SK-N-SH (cell line): ENCODE results near the gene TM2D3. TPM values are rescaled to one million over a fixed set of nuclear protein-coding genes. Genes with fewer than 3 reads are reported as not detected.

Experiments
- CTCF ChIA-PET: fragments of 300-600, 350-600 bp; formaldehyde crosslinking; extraction: SDS; loops from one replicate; lab custom pipeline; 2021; lab: Yijun Ruan, JAX
- POLR2A ChIA-PET: fragments of 350-600 bp; sonication (Branson Sonifier 250); formaldehyde crosslinking; extraction: SDS; loops from one replicate; lab custom pipeline; 2020; ENCODE audit warnings: antibody characterized with exemption, inconsistent platforms; lab: Yijun Ruan, JAX
- DNase-seq: peaks from one replicate; pipeline ENCODE4 v3.0.0; 2012
- H2AFZ ChIP-seq: fragments of 200-600 bp; sonication (generic); 2 replicates; pipeline ENCODE4 v1.8.1; 2016; ENCODE audit warnings: antibody characterized with exemption, mild to moderate bottlenecking, low read depth
- H3F3A ChIP-seq: fragments of 200-600 bp; sonication (generic); replicated peaks from 2 replicates; pipeline ENCODE3; 2016; ENCODE audit warnings: antibody characterized with exemption, mild to moderate bottlenecking; ENCODE audit not compliant: insufficient read depth
- H3K27ac ChIP-seq, 2 experiments: fragments of 200-500 bp in 1 of 2; fragments of 200-600 bp in 1 of 2; sonication (Bioruptor generic) in 1 of 2; sonication (generic), shearing (Covaris generic) in 1 of 2; 2 replicates each; pipeline versions ENCODE4 v1.5.1 to v1.6.1; 2014 to 2016; ENCODE audit warnings: low read depth in 2 of 2, inconsistent platforms in 1 of 2, low read length in 1 of 2, mild to moderate bottlenecking in 1 of 2, mixed read lengths in 1 of 2
- H3K27me3 ChIP-seq: fragments of 200-600 bp; sonication (generic), shearing (Covaris generic); 2 replicates; pipeline ENCODE4 v1.6.1; 2016; ENCODE audit warnings: mixed run types; ENCODE audit not compliant: insufficient read depth
- H3K36me3 ChIP-seq, 2 experiments: fragments of 200-500 bp in 1 of 2; fragments of 200-600 bp in 1 of 2; sonication (Bioruptor generic) in 1 of 2; sonication (generic) in 1 of 2; replicated peaks in 1 of 2; 2 replicates each; pipeline versions ENCODE3 to v1.5.1; 2014 to 2016; ENCODE audit warnings: low read length in 1 of 2, mild to moderate bottlenecking in 1 of 2; ENCODE audit not compliant: insufficient read depth in 2 of 2, control insufficient read depth in 1 of 2
- H3K4me1 ChIP-seq, 2 experiments: fragments of 200-500 bp in 1 of 2; fragments of 200-600 bp in 1 of 2; sonication (Bioruptor generic) in 1 of 2; sonication (generic), shearing (Covaris generic) in 1 of 2; 2 replicates each; pipeline versions ENCODE4 v1.5.1 to v1.6.1; 2014 to 2016; ENCODE audit warnings: low read depth in 1 of 2, low read length in 1 of 2, mixed run types in 1 of 2; ENCODE audit not compliant: insufficient read depth in 2 of 2, control insufficient read depth in 1 of 2
- H3K4me2 ChIP-seq: fragments of 200-600 bp; sonication (generic), shearing (Covaris generic); 2 replicates; pipeline ENCODE4 v1.6.1; 2017; ENCODE audit warnings: mixed run types
- H3K4me3 ChIP-seq, 2 experiments: fragments of 200-500 bp in 1 of 2; fragments of 200-600 bp in 1 of 2; sonication (Bioruptor generic) in 1 of 2; sonication (generic), shearing (Covaris generic) in 1 of 2; 2 replicates each; pipeline versions ENCODE4 v1.5.1 to v1.8.1; 2014 to 2016; ENCODE audit warnings: low read depth in 2 of 2, inconsistent platforms in 1 of 2, low read length in 1 of 2, mild to moderate bottlenecking in 1 of 2, mixed read lengths in 1 of 2, moderate library complexity in 1 of 2
- H3K79me2 ChIP-seq: fragments of 200-600 bp; sonication (generic); 2 replicates; pipeline ENCODE4 v1.8.1; 2017; ENCODE audit warnings: mild to moderate bottlenecking; ENCODE audit not compliant: insufficient read depth
- H3K9ac ChIP-seq: fragments of 200-600 bp; sonication (generic); 2 replicates; pipeline ENCODE4 v1.6.1; 2017; ENCODE audit warnings: mixed run types
- H3K9me2 ChIP-seq: fragments of 200-600 bp; sonication (generic); 2 replicates; pipeline ENCODE4 v1.6.1; 2017; ENCODE audit warnings: mixed run types
- H3K9me3 ChIP-seq: fragments of 200-600 bp; sonication (generic); 2 replicates; pipeline ENCODE4 v1.6.1; 2017; ENCODE audit warnings: mixed run types, mild to moderate bottlenecking, moderate library complexity
- H4K20me1 ChIP-seq: fragments of 200-600 bp; sonication (generic); 2 replicates; pipeline ENCODE4 v1.6.1; 2017; ENCODE audit warnings: mild to moderate bottlenecking, mixed run types; ENCODE audit not compliant: insufficient read depth
- EP300 ChIP-seq, 2 experiments: IDR thresholded peaks; 2 replicates each; pipeline versions ENCODE4 v1.4.0 to v1.6.1; 2012; ENCODE audit warnings: borderline replicate concordance in 1 of 2, low read depth in 1 of 2, low read length in 1 of 2
- FOSL2 ChIP-seq: IDR thresholded peaks from 2 replicates; pipeline ENCODE4 v1.4.0; 2012; ENCODE audit warnings: low read depth, mild to moderate bottlenecking, moderate library complexity, borderline replicate concordance
- PBX3 ChIP-seq: IDR thresholded peaks from 2 replicates; pipeline ENCODE4; 2012
- POLR2AphosphoS5 ChIP-seq: IDR thresholded peaks from 2 replicates; pipeline ENCODE4 v1.6.1; 2012; ENCODE audit warnings: low read depth, low read length
- RAD21 ChIP-seq: IDR thresholded peaks from 2 replicates; pipeline ENCODE4 v1.6.1; 2012; ENCODE audit warnings: mild to moderate bottlenecking, low read length
- TCF12 ChIP-seq: IDR thresholded peaks from 2 replicates; pipeline ENCODE4 v1.4.0; 2012
- WGBS: methylation state at CpG from one replicate; pipeline ENCODE4 v1.1.6; 2017; ENCODE audit warnings: low lambda C conversion rate; 5-methylcytosine and 5-hydroxymethylcytosine counted together
- polyA plus RNA-seq, 3 experiments: library from polyadenylated mRNA; depleted of rRNA; stranded (reverse); fragments of >200 nt; gene quantifications; 2 replicates each; pipeline ENCODE4 v1.2.3, GENCODE V29; 2012

The TM2D3 gene
- polyA plus RNA-seq, 1 of the 3 experiments (the other 2 are of a cell fraction): 73.3 TPM

GRCh38 chr15:101676921-101677329 lies 24.7 kb upstream of the TM2D3 start:
- peak; percentile 15; the same call in 1 of the 2 replicates for TF ChIP-seq POLR2AphosphoS5
- TF ChIP-seq TCF12: peak; percentile 76
- TF ChIP-seq RAD21: no peak
- TF ChIP-seq PBX3: 0 out of 2 replicates have a peak, but pooled peaks have one; percentile 45
- peak in 1 of 2 experiments; percentile 33; a peak in 1 of 4 replicates for TF ChIP-seq EP300 (IDR thresholded peaks at IDR 0.05; ENCODE audit: borderline replicate concordance in 1 of 2, low read depth in 1 of 2, low read length in 1 of 2)
- peaks cover 3 to 9% of the 10 kb centered on the region in 2 experiments; a peak in 3 of 4 replicates for H3K4me1 ChIP-seq
- peaks cover 28 to 54% of the 10 kb centered on the region in 2 experiments for H3K36me3 ChIP-seq
- H3K4me3 ChIP-seq: no peak overlapping the region
- H3K27ac ChIP-seq: peak overlapping the region; percentile 12 to 74; a peak in 3 of 4 replicates
- no peaks in the 10 kb centered on the region for H3K27me3 ChIP-seq
- H3K9me3 ChIP-seq: no peaks in the 10 kb centered on the region
- no peak for DNase-seq
- H3K9me2 ChIP-seq: no peaks in the 10 kb centered on the region
- H3K79me2 ChIP-seq: no peaks in the 10 kb centered on the region
- ChIA-PET CTCF (interaction anchor here (1.3 kb wide), 1 partner anchor 9 kb away, joined by 4 read pairs; no protein-coding TSS in a partner anchor), POLR2A (interaction anchor here (0.6 kb wide), 1 partner anchor 9 kb away, joined by 3 read pairs; no protein-coding TSS in a partner anchor)
- H3F3A ChIP-seq: peaks cover 27% of the 10 kb centered on the region
- no peaks in the 10 kb centered on the region for H4K20me1 ChIP-seq
- no peak overlapping the region for H2AFZ ChIP-seq
- no peak overlapping the region for H3K9ac ChIP-seq
- 57% methylated on average over 4 of the region's 4 CpGs for WGBS
- H3K4me2 ChIP-seq: no peak overlapping the region

GRCh38 chr15:101675796-101676582 lies 23.8 kb upstream of the TM2D3 start:
- 90% methylated on average over 16 of the region's 16 CpGs for WGBS
- H3K9me3 ChIP-seq: no peaks in the 10 kb centered on the region
- peak; percentile 66 for TF ChIP-seq PBX3
- no peak for TF ChIP-seq FOSL2
- TF ChIP-seq TCF12: peak; percentile 49; the same call in 1 of the 2 replicates
- peaks cover 30 to 54% of the 10 kb centered on the region in 2 experiments for H3K36me3 ChIP-seq
- H4K20me1 ChIP-seq: no peaks in the 10 kb centered on the region
- peaks cover 3 to 9% of the 10 kb centered on the region in 2 experiments; a peak in 3 of 4 replicates for H3K4me1 ChIP-seq
- no peaks in the 10 kb centered on the region for H3K79me2 ChIP-seq
- H3K9me2 ChIP-seq: no peaks in the 10 kb centered on the region
- H2AFZ ChIP-seq: no peak overlapping the region
- no peak overlapping the region for H3K4me3 ChIP-seq
- H3K4me2 ChIP-seq: peak overlapping the region; percentile 49; the same call in 1 of the 2 replicates
- DNase-seq: no peak
- ChIA-PET CTCF (interaction anchor here (1.3 kb wide), 1 partner anchor 8 kb away, joined by 4 read pairs; no protein-coding TSS in a partner anchor), POLR2A (no interaction called here)
- H3K27ac ChIP-seq: peak overlapping the region; percentile 56 to 74
- no peaks in the 10 kb centered on the region for H3K27me3 ChIP-seq
- H3F3A ChIP-seq: peaks cover 27% of the 10 kb centered on the region
- peak overlapping the region; percentile 28; the same call in 1 of the 2 replicates for H3K9ac ChIP-seq
